ENCODE results near the gene PHAF1. TPM values are rescaled to one million over a fixed set of nuclear protein-coding genes. Genes with fewer than 3 reads are reported as not detected.
A peak's percentile ranks its signal among the peaks of the same experiment; 100 is the strongest.

The PHAF1 gene
- total and polyA plus RNA-seq, 2 of the 13 experiments (the other 11 are each of a cell fraction or from before 2014, with no cell fraction given): 48.3 to 174 TPM

DNA sequence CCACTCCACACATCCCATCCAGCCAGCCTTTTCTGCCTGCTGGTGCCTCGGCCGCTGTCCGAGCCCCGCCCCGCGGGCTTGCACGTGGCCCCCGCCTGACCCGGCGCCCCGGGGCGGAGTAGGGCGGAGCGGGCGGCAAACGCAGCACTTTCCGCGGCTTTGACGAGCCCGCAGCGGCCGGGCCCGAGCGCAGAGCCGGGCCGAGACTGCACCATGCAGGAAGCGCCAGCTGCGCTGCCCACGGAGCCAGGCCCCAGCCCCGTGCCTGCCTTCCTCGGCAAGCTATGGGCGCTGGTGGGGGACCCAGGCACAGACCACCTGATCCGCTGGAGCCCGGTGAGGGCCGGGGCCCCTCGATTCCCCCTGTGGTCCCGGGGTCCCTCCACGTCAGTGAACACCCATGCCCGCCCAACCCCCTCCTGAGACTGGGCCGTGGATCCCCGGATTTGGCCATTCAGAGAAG lies 54.9 kb downstream of the PHAF1 start, which contains the start of gene HSF4 (continued):
- TF ChIP-seq ZNF335 (CRISPR knock-in tag; IDR thresholded peaks at IDR 0.05) (no peak), ZNF562 (CRISPR knock-in tag; IDR thresholded peaks at IDR 0.05; ENCODE audit: borderline replicate concordance) (no peak; the same call in 1 of the 2 replicates), TSC22D2 (CRISPR knock-in tag; IDR thresholded peaks at IDR 0.05; ENCODE audit: borderline replicate concordance) (peak; percentile 89; the same call in 1 of the 2 replicates), ASH2L (IDR thresholded peaks at IDR 0.05; ENCODE audit: insufficient read length, low read depth, low read length) (peak; percentile 19), ZNF737 (CRISPR knock-in tag; IDR thresholded peaks at IDR 0.05; ENCODE audit: borderline replicate concordance) (no peak), CHD2 (IDR thresholded peaks at IDR 0.05; ENCODE audit: low read depth, low read length) (no peak), RFX5 (IDR thresholded peaks at IDR 0.05; ENCODE audit: low read depth, low read length) (no peak), RFX1 (IDR thresholded peaks at IDR 0.05) (no peak), NR2F2 (IDR thresholded peaks at IDR 0.05; ENCODE audit: borderline replicate concordance, low read depth) (peak; percentile 82; the same call in 1 of the 2 replicates), SRSF4 (IDR thresholded peaks at IDR 0.05; ENCODE audit: low read depth, low read length, poor library complexity, severe bottlenecking) (no peak), TERF1 (CRISPR knock-in tag; IDR thresholded peaks at IDR 0.05) (peak; percentile 88), NBN (conservative IDR thresholded peaks at IDR 0.05) (no peak), ZNF850 (CRISPR knock-in tag; conservative IDR thresholded peaks at IDR 0.05) (no peak), PRMT3 (CRISPR knock-in tag; IDR thresholded peaks at IDR 0.05; ENCODE audit: borderline replicate concordance, low read depth) (no peak), JUNB (CRISPR knock-in tag; IDR thresholded peaks at IDR 0.05; ENCODE audit: borderline replicate concordance) (no peak), ZNF710 (CRISPR knock-in tag; IDR thresholded peaks at IDR 0.05; ENCODE audit: borderline replicate concordance) (peak; percentile 85), CENPX (CRISPR knock-in tag; IDR thresholded peaks at IDR 0.05) (0 out of 2 replicates have a peak, but pooled peaks have one; percentile 78)
- TF ChIP-seq, protein P1, sequence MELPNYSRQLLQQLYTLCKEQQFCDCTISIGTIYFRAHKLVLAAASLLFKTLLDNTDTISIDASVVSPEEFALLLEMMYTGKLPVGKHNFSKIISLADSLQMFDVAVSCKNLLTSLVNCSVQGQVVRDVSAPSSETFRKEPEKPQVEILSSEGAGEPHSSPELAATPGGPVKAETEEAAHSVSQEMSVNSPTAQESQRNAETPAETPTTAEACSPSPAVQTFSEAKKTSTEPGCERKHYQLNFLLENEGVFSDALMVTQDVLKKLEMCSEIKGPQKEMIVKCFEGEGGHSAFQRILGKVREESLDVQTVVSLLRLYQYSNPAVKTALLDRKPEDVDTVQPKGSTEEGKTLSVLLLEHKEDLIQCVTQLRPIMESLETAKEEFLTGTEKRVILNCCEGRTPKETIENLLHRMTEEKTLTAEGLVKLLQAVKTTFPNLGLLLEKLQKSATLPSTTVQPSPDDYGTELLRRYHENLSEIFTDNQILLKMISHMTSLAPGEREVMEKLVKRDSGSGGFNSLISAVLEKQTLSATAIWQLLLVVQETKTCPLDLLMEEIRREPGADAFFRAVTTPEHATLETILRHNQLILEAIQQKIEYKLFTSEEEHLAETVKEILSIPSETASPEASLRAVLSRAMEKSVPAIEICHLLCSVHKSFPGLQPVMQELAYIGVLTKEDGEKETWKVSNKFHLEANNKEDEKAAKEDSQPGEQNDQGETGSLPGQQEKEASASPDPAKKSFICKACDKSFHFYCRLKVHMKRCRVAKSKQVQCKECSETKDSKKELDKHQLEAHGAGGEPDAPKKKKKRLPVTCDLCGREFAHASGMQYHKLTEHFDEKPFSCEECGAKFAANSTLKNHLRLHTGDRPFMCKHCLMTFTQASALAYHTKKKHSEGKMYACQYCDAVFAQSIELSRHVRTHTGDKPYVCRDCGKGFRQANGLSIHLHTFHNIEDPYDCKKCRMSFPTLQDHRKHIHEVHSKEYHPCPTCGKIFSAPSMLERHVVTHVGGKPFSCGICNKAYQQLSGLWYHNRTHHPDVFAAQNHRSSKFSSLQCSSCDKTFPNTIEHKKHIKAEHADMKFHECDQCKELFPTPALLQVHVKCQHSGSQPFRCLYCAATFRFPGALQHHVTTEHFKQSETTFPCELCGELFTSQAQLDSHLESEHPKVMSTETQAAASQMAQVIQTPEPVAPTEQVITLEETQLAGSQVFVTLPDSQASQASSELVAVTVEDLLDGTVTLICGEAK (IDR thresholded peaks at IDR 0.05): no peak
- TF ChIP-seq, protein P1 (CRISPR knock-in tag; IDR thresholded peaks at IDR 0.05): no peak

Measured in HepG2 (cell line).